CD14-positive monocyte (primary cell): ENCODE data around the gene TRIP6. TPM values are rescaled to one million over a fixed set of nuclear protein-coding genes. Genes with fewer than 3 reads are reported as not detected.

ENCODE experiments used
- DNase-seq, 3 donors: peaks; one replicate each; pipeline ENCODE4 v3.0.0-alpha.2; 2011 to 2022
- H2AFZ ChIP-seq: 2 replicates; pipeline ENCODE4 v1.6.0; 2012; ENCODE audit warnings: mild to moderate bottlenecking, low read depth, low read length, inconsistent platforms; ENCODE audit not compliant: insufficient read depth, poor library complexity, severe bottlenecking
- H3K27ac ChIP-seq, 2 donors: 1 replicate in 1 of 2; 2 replicates in 1 of 2; pipeline ENCODE4 v1.5.1; 2012 to 2013; ENCODE audit warnings: low read length in 2 of 2, control low read depth in 1 of 2, inconsistent platforms in 1 of 2, low read depth in 1 of 2, mild to moderate bottlenecking in 1 of 2
- H3K27me3 ChIP-seq, 2 donors: one replicate each; pipeline versions ENCODE4 v1.6.0 to v1.6.1; 2011 to 2013; ENCODE audit warnings: low read length in 2 of 2; ENCODE audit not compliant: control insufficient read depth in 2 of 2, insufficient read depth in 2 of 2
- H3K36me3 ChIP-seq, 2 donors: replicated peaks in 1 of 2; 1 replicate in 1 of 2; 2 replicates in 1 of 2; pipeline versions ENCODE4 v1.5.1 to v1.6.1; 2012 to 2013; ENCODE audit warnings: low read length in 2 of 2, control low read depth in 1 of 2, inconsistent platforms in 1 of 2, mild to moderate bottlenecking in 1 of 2; ENCODE audit not compliant: insufficient read depth in 2 of 2, control insufficient read depth in 1 of 2
- H3K4me1 ChIP-seq, 2 donors: 1 replicate in 1 of 2; 2 replicates in 1 of 2; pipeline versions ENCODE4 v1.5.1 to v1.6.1; 2012 to 2013; ENCODE audit warnings: low read length in 2 of 2, control low read depth in 1 of 2, inconsistent platforms in 1 of 2, mild to moderate bottlenecking in 1 of 2, moderate library complexity in 1 of 2; ENCODE audit not compliant: insufficient read depth in 2 of 2, control insufficient read depth in 1 of 2
- H3K4me2 ChIP-seq: replicated peaks from 2 replicates; pipeline ENCODE3; 2012; ENCODE audit warnings: low read length, moderate library complexity, mild to moderate bottlenecking; ENCODE audit not compliant: poor library complexity, severe bottlenecking; ENCODE audit errors: extremely low read depth
- H3K4me3 ChIP-seq, 3 experiments: fragments of 200-600 bp in 1 of 3; sonication (generic) in 1 of 3; replicated peaks in 1 of 3; 1 replicate in 2 of 3; 2 replicates in 1 of 3; pipeline ENCODE4 v1.5.1; 2011 to 2013; ENCODE audit warnings: low read length in 3 of 3, mild to moderate bottlenecking in 3 of 3, control low read depth in 2 of 3, low read depth in 2 of 3, inconsistent platforms in 1 of 3, moderate library complexity in 1 of 3
- H3K79me2 ChIP-seq: 2 replicates; pipeline ENCODE4 v1.6.0; 2012; ENCODE audit warnings: mild to moderate bottlenecking, control low read depth, inconsistent platforms, low read length, moderate library complexity; ENCODE audit not compliant: insufficient read depth
- H3K9ac ChIP-seq: 2 replicates; pipeline ENCODE4 v1.6.0; 2017; ENCODE audit warnings: low read length, mild to moderate bottlenecking; ENCODE audit not compliant: insufficient read depth, poor library complexity, severe bottlenecking
- H3K9me3 ChIP-seq, 2 donors: replicated peaks in 1 of 2; 1 replicate in 1 of 2; 2 replicates in 1 of 2; pipeline versions ENCODE4 v1.5.1 to v1.6.1; 2012 to 2013; ENCODE audit warnings: low read length in 2 of 2, control low read depth in 1 of 2; ENCODE audit not compliant: control insufficient read depth in 1 of 2, insufficient read depth in 1 of 2
- H4K20me1 ChIP-seq: 2 replicates; pipeline ENCODE4 v1.6.0; 2012; ENCODE audit warnings: mild to moderate bottlenecking, low read length, control low read depth, moderate library complexity; ENCODE audit not compliant: insufficient read depth
- H3K27ac Mint-ChIP-seq, 7 donors: one replicate each; pipeline ENCODE4 v1.8.0; 2020; ENCODE audit warnings: mild to moderate bottlenecking in 7 of 7, mixed read lengths in 7 of 7, moderate library complexity in 6 of 7, inconsistent platforms in 2 of 7
- H3K27me3 Mint-ChIP-seq, 3 donors: one replicate each; pipeline ENCODE4 v1.8.0; 2021 to 2022; ENCODE audit warnings: low read depth in 3 of 3, mild to moderate bottlenecking in 3 of 3, mixed read lengths in 3 of 3, moderate library complexity in 3 of 3, inconsistent platforms in 1 of 3
- H3K36me3 Mint-ChIP-seq, 2 donors: one replicate each; pipeline ENCODE4 v1.8.0; 2020; ENCODE audit warnings: mixed read lengths in 2 of 2, inconsistent platforms in 1 of 2, mild to moderate bottlenecking in 1 of 2
- H3K4me1 Mint-ChIP-seq: one replicate; pipeline ENCODE4 v1.8.0; 2020; ENCODE audit warnings: mild to moderate bottlenecking, mixed read lengths
- H3K4me3 Mint-ChIP-seq, 2 donors: one replicate each; pipeline ENCODE4 v1.8.0; 2020; ENCODE audit warnings: mild to moderate bottlenecking in 2 of 2, mixed read lengths in 2 of 2, moderate library complexity in 1 of 2
- H3K9me3 Mint-ChIP-seq, 7 donors: one replicate each; pipeline ENCODE4 v1.8.0; 2020 to 2022; ENCODE audit warnings: mixed read lengths in 7 of 7, mild to moderate bottlenecking in 6 of 7, moderate library complexity in 6 of 7, inconsistent platforms in 2 of 7
- intact Hi-C, 2 donors: fragments of 100-400 bp; cut with micrococcal nuclease; formaldehyde crosslinking; loops; one replicate each; pipeline versions ENCODE4 v1.15.0 to v1.15.1; 2023
- polyA plus RNA-seq, 3 donors: library from polyadenylated mRNA; depleted of rRNA in 1 of 3; unstranded in 2 of 3; stranded (reverse) in 1 of 3; fragments of 300-500 nt in 2 of 3; fragments of >200 nt in 1 of 3; fragmentation: Illumina TruSeq in 2 of 3; gene quantifications; 1 replicate in 2 of 3; 2 replicates in 1 of 3; pipeline ENCODE4 v1.2.3, GENCODE V29; 2012 to 2021
- small RNA-seq: library from RNA; depleted of rRNA; stranded (forward); fragments of <200 nt; gene quantifications from one replicate; pipeline ENCODE3, GENCODE V24; 2012; ENCODE audit warnings: low read depth; ENCODE audit not compliant: insufficient read length
- TF ChIP-seq, protein P1 (sequence below): fragments of 200-600 bp; IDR thresholded peaks from one replicate; pipeline ENCODE4 v1.8.0; 2022; ENCODE audit warnings: antibody characterized with exemption, mild to moderate bottlenecking

TRIP6 gene
- polyA plus RNA-seq, 3 donors, result 1.9 to 5.9 (median 5.8) TPM

DNA sequence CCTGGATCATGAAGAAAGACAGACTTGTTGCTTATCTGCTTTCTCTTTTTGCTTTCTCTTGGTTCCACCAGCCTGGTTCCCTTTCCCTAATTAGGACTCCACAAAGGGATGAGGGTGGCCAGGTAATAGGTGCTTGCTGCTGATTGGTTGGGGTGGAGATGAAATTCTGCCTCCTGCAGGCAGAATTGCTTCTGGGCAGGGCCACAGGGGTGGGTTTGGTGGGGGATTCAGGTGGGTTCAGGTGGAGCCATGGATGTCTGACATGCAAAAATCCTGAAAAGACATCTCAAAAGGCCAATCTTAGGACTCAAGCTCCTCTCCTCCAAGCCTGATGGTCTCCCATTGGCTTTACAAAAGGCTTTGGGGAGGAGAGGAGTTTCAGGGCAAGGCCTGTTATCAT lies 53.9 kb downstream of the TRIP6 start:
- TF ChIP-seq, protein P1, sequence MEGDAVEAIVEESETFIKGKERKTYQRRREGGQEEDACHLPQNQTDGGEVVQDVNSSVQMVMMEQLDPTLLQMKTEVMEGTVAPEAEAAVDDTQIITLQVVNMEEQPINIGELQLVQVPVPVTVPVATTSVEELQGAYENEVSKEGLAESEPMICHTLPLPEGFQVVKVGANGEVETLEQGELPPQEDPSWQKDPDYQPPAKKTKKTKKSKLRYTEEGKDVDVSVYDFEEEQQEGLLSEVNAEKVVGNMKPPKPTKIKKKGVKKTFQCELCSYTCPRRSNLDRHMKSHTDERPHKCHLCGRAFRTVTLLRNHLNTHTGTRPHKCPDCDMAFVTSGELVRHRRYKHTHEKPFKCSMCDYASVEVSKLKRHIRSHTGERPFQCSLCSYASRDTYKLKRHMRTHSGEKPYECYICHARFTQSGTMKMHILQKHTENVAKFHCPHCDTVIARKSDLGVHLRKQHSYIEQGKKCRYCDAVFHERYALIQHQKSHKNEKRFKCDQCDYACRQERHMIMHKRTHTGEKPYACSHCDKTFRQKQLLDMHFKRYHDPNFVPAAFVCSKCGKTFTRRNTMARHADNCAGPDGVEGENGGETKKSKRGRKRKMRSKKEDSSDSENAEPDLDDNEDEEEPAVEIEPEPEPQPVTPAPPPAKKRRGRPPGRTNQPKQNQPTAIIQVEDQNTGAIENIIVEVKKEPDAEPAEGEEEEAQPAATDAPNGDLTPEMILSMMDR, result no peak
- Mint-ChIP-seq H3K36me3 (no peaks in the 10 kb centered on the region), H3K27ac (no peak overlapping the region), H3K9me3 (peaks cover 0 to 2% (median 0%) of the 10 kb centered on the region in 7 donors), H3K27me3 (peaks cover 9 to 31% (median 30%) of the 10 kb centered on the region in 3 donors), H3K4me1 (peaks cover 10% of the 10 kb centered on the region), H3K4me3 (no peak overlapping the region)
- no peak overlapping the region for H3K9ac ChIP-seq
- H3K4me2 ChIP-seq, result no peak overlapping the region
- no peaks in the 10 kb centered on the region for H3K36me3 ChIP-seq
- no peak overlapping the region for H3K4me3 ChIP-seq
- no peak overlapping the region for H2AFZ ChIP-seq
- H3K9me3 ChIP-seq, result no peaks in the 10 kb centered on the region
- H3K79me2 ChIP-seq, result no peaks in the 10 kb centered on the region
- H4K20me1 ChIP-seq, result no peaks in the 10 kb centered on the region
- no peak overlapping the region for H3K27ac ChIP-seq
- no peak for DNase-seq
- intact Hi-C loops, result no loop called here
- H3K4me1 ChIP-seq, result peaks cover 4 to 5% of the 10 kb centered on the region in 2 donors
- H3K27me3 ChIP-seq, result no peaks in the 10 kb centered on the region

Small RNAs within 50 kb of the gene (small RNA-seq; reads per million reads assigned to genes)
- gene RN7SL549P (not detected), gene RN7SL750P (not detected)

Other genes with a start within 250 kb of the TRIP6 start
- gene TFR2, start 225.8 kb upstream of the TRIP6 start, polyA plus RNA-seq, result 1 to 10 TPM in 1 of 3 donors, under 1 TPM in 1, not detected in 1; 0.79 to 1.4 TPM
- not detected for gene ACTL6B, start 210.9 kb upstream of the TRIP6 start, polyA plus RNA-seq
- gene GNB2, start 193.6 kb upstream of the TRIP6 start, polyA plus RNA-seq, result 100 to 1,000 TPM in 1 of 3 donors, 10 to 100 TPM in 2; 90.0 to 436 (median 94.6) TPM
- 10 to 100 TPM in 1 of 3 donors, under 1 TPM in 2; 0.30 to 30.6 (median 0.34) TPM for gene GIGYF1, start 173.1 kb upstream of the TRIP6 start, polyA plus RNA-seq
- gene POP7, start 161.3 kb upstream of the TRIP6 start, polyA plus RNA-seq, result 10 to 100 TPM; 11.1 to 48.5 (median 41.6) TPM
- not detected for gene EPO, start 146.9 kb upstream of the TRIP6 start, polyA plus RNA-seq
- gene ZAN, start 133.8 kb upstream of the TRIP6 start, polyA plus RNA-seq, result not detected
- gene EPHB4, start 39.9 kb upstream of the TRIP6 start, polyA plus RNA-seq, result 1 to 10 TPM; 5.0 to 6.5 (median 5.7) TPM
- 100 to 1,000 TPM in 1 of 3 donors, 10 to 100 TPM in 2; 18.8 to 119 (median 19.3) TPM for gene SLC12A9, start 14.7 kb upstream of the TRIP6 start, polyA plus RNA-seq
- gene SRRT, start 7.7 kb downstream of the TRIP6 start, polyA plus RNA-seq, result 100 to 1,000 TPM in 1 of 3 donors, 10 to 100 TPM in 2; 26.9 to 116 (median 29.6) TPM
- gene UFSP1, start 22.3 kb downstream of the TRIP6 start, polyA plus RNA-seq, result under 1 TPM; 0.57 to 0.76 (median 0.57) TPM
- gene ACHE, start 28.5 kb downstream of the TRIP6 start, polyA plus RNA-seq, result under 1 TPM in 1 of 3 donors, not detected in 2; 0.19 TPM
- gene MUC3A, start 82.1 kb downstream of the TRIP6 start, polyA plus RNA-seq, result not detected
- gene MUC12, start 102.2 kb downstream of the TRIP6 start, polyA plus RNA-seq, result under 1 TPM in 1 of 3 donors, not detected in 2; 0.44 TPM
- gene MUC17, start 152.7 kb downstream of the TRIP6 start, polyA plus RNA-seq, result not detected
- gene TRIM56, start 218.1 kb downstream of the TRIP6 start, polyA plus RNA-seq, result 1 to 10 TPM in 2 of 3 donors, under 1 TPM in 1; 0.66 to 9.4 (median 1.2) TPM